DND-41 (cell line): ENCODE data around the gene MARK4.

Source experiments
- ATAC-seq: fragments of 200-7000 bp; cut with Tn5 transposase; 3 replicates; pipeline ENCODE4 v1.9.1; 2021; ENCODE audit warnings: low read depth; ENCODE audit not compliant: insufficient read depth
- DNase-seq: peaks from one replicate; pipeline ENCODE4 v3.0.0-alpha.2; 2020
- H2AFZ ChIP-seq: 2 replicates; pipeline ENCODE4 v1.6.0; 2012; ENCODE audit warnings: low read depth, low read length
- H3K27ac ChIP-seq: 2 replicates; pipeline ENCODE4 v1.5.1; 2012; ENCODE audit warnings: low read length, inconsistent platforms
- H3K27me3 ChIP-seq: fragments of 200-600 bp; sonication (generic); 2 replicates; pipeline ENCODE4 v1.6.0; 2012; ENCODE audit warnings: low read length, mild to moderate bottlenecking, inconsistent platforms; ENCODE audit not compliant: insufficient read depth, poor library complexity
- H3K36me3 ChIP-seq: 2 replicates; pipeline ENCODE4 v1.5.1; 2012; ENCODE audit warnings: low read length, inconsistent platforms; ENCODE audit not compliant: insufficient read depth
- H3K4me1 ChIP-seq: 2 replicates; pipeline ENCODE4 v1.5.1; 2012; ENCODE audit warnings: mild to moderate bottlenecking, low read length; ENCODE audit not compliant: insufficient read depth
- H3K4me2 ChIP-seq: 2 replicates; pipeline ENCODE4 v1.6.0; 2012; ENCODE audit warnings: mild to moderate bottlenecking, moderate library complexity, low read length, inconsistent platforms; ENCODE audit not compliant: insufficient read depth
- H3K4me3 ChIP-seq, 2 experiments: fragments of 200-600 bp in 1 of 2; shearing (Covaris generic) in 1 of 2; 2 replicates each; pipeline ENCODE4 v1.5.1; 2012 to 2016; ENCODE audit warnings: inconsistent platforms in 2 of 2, low read length in 2 of 2, mild to moderate bottlenecking in 2 of 2, low read depth in 1 of 2, moderate library complexity in 1 of 2
- H3K79me2 ChIP-seq: 2 replicates; pipeline ENCODE4 v1.6.0; 2012; ENCODE audit warnings: low read length, inconsistent platforms; ENCODE audit not compliant: insufficient read depth
- H3K9ac ChIP-seq: 2 replicates; pipeline ENCODE4 v1.6.0; 2012; ENCODE audit warnings: low read depth, mild to moderate bottlenecking, inconsistent platforms, low read length, moderate library complexity
- H3K9me3 ChIP-seq: 2 replicates; pipeline ENCODE4 v1.5.1; 2012; ENCODE audit warnings: low read length, moderate library complexity, mild to moderate bottlenecking, inconsistent platforms; ENCODE audit not compliant: insufficient read depth, severe bottlenecking
- H4K20me1 ChIP-seq: 2 replicates; pipeline ENCODE4 v1.6.0; 2012; ENCODE audit warnings: low read length; ENCODE audit not compliant: insufficient read depth
- CTCF ChIP-seq: IDR thresholded peaks from 2 replicates; pipeline ENCODE4 v1.5.1; 2012; ENCODE audit warnings: borderline replicate concordance, low read length, moderate library complexity, mild to moderate bottlenecking; ENCODE audit not compliant: poor library complexity, severe bottlenecking; ENCODE audit errors: extremely low read depth
- EZH2 ChIP-seq: IDR thresholded peaks from 3 replicates; pipeline ENCODE4 v1.6.1; 2012; ENCODE audit warnings: borderline replicate concordance, low read depth, mild to moderate bottlenecking, moderate library complexity, low read length, inconsistent platforms; ENCODE audit not compliant: severe bottlenecking

The MARK4 gene

GRCh38 chr19:45297674-45298073 is 46.6 kb downstream of the MARK4 start:
- no peak for DNase-seq
- H3K4me2 ChIP-seq = no peak overlapping the region
- ATAC-seq = no peak

GRCh38 chr19:45298264-45298663 is 47.2 kb downstream of the MARK4 start:
- Histone ChIP-seq H3K4me1 (no peaks in the 10 kb centered on the region), H3K79me2 (no peaks in the 10 kb centered on the region), H2AFZ (no peak overlapping the region), H3K4me3 (no peak overlapping the region), H3K27ac (no peak overlapping the region), H3K4me2 (no peak overlapping the region), H3K27me3 (no peaks in the 10 kb centered on the region), H3K9ac (no peak overlapping the region), H3K9me3 (no peaks in the 10 kb centered on the region), H4K20me1 (peaks cover 3% of the 10 kb centered on the region; the same call in 1 of the 2 replicates), H3K36me3 (peaks cover 36% of the 10 kb centered on the region)
- ATAC-seq = no peak
- no peak for DNase-seq
- TF ChIP-seq EZH2 (no peak), CTCF (no peak)

More at GRCh38 chr19:45297674-45298073, 46.6 kb downstream of the MARK4 start:
- Histone ChIP-seq H3K27ac (no peak overlapping the region), H3K9me3 (no peaks in the 10 kb centered on the region), H3K79me2 (no peaks in the 10 kb centered on the region), H3K36me3 (peaks cover 36% of the 10 kb centered on the region), H3K9ac (no peak overlapping the region), H2AFZ (no peak overlapping the region), H3K4me3 (no peak overlapping the region), H3K4me1 (no peaks in the 10 kb centered on the region), H4K20me1 (peaks cover 3% of the 10 kb centered on the region; the same call in 1 of the 2 replicates), H3K27me3 (no peaks in the 10 kb centered on the region)
- TF ChIP-seq CTCF (no peak), EZH2 (no peak)

GRCh38 chr19:45299719-45300118 is 48.6 kb downstream of the MARK4 start:
- Histone ChIP-seq H4K20me1 (peaks cover 6% of the 10 kb centered on the region), H3K9ac (no peak overlapping the region), H3K4me1 (no peaks in the 10 kb centered on the region), H3K36me3 (peaks cover 25% of the 10 kb centered on the region), H3K4me3 (no peak overlapping the region), H3K4me2 (no peak overlapping the region), H3K79me2 (no peaks in the 10 kb centered on the region), H3K27ac (no peak overlapping the region), H3K9me3 (no peaks in the 10 kb centered on the region), H2AFZ (no peak overlapping the region), H3K27me3 (no peaks in the 10 kb centered on the region)
- TF ChIP-seq EZH2 = no peak
- TF ChIP-seq CTCF = no peak
- no peak for ATAC-seq
- no peak for DNase-seq

GRCh38 chr19:45302416-45302815 is 51.3 kb downstream of the MARK4 start:
- Histone ChIP-seq H3K9me3 (no peaks in the 10 kb centered on the region), H3K4me2 (no peak overlapping the region), H3K79me2 (no peaks in the 10 kb centered on the region), H4K20me1 (peaks cover 4% of the 10 kb centered on the region; the same call in 1 of the 2 replicates), H3K36me3 (peaks cover 16% of the 10 kb centered on the region), H3K9ac (no peak overlapping the region), H3K4me1 (no peaks in the 10 kb centered on the region), H3K27me3 (no peaks in the 10 kb centered on the region), H3K27ac (no peak overlapping the region), H2AFZ (no peak overlapping the region), H3K4me3 (no peak overlapping the region)
- TF ChIP-seq EZH2 (no peak), CTCF (no peak)
- ATAC-seq (no peak), DNase-seq (no peak)
